ENCODE results near the gene PREB. TPM values are rescaled to one million over a fixed set of nuclear protein-coding genes. Genes with fewer than 3 reads are reported as not detected.

The PREB gene
- total RNA-seq, 2 experiments from 2014 or later: 12.3 to 12.6 TPM

GRCh38 chr2:27149570-27150405 lies 15.4 kb upstream of the PREB start:
- Histone ChIP-seq H3K27ac (ENCODE audit: low read depth in 1 of 2, low read length in 2 of 2) (no peak overlapping the region), H3K4me3 (ENCODE audit: low read length) (no peak overlapping the region), H3K4me1 (ENCODE audit: insufficient read depth, low read length) (no peaks in the 10 kb centered on the region), H3K9me3 (ENCODE audit: control insufficient read depth in 1 of 2, insufficient read depth in 1 of 2, low read length in 2 of 2) (no peaks in the 10 kb centered on the region), H3K27me3 (ENCODE audit: control insufficient read depth in 1 of 2, insufficient read depth in 2 of 2, low read length in 2 of 2) (peaks cover 0 to 4% of the 10 kb centered on the region in 2 experiments), H3K36me3 (ENCODE audit: insufficient read depth, low read length) (no peaks in the 10 kb centered on the region)
- Mint-ChIP-seq H3K27me3 (peaks cover 17% of the 10 kb centered on the region), H3K9me3 (no peaks in the 10 kb centered on the region), H3K4me3 (no peak overlapping the region), H3K36me3 (ENCODE audit: low read depth) (no peaks in the 10 kb centered on the region), H3K4me1 (ENCODE audit: low read depth) (no peaks in the 10 kb centered on the region), H3K27ac (no peak overlapping the region)
- POLR2A ChIA-PET: interaction anchor here (0.6 kb wide), 1 partner anchor 292 kb away, joined by 3 read pairs; no protein-coding TSS in a partner anchor
- DNase-seq: no peak
- CTCF ChIA-PET: no interaction called here
- intact Hi-C loops (cut with DNase I, micrococcal nuclease): loop anchor here in 1 of 2 experiments (5.0 kb wide), 2 partner anchors 37 to 48 kb away; no protein-coding TSS in a partner anchor
- TF ChIP-seq, protein P1, sequence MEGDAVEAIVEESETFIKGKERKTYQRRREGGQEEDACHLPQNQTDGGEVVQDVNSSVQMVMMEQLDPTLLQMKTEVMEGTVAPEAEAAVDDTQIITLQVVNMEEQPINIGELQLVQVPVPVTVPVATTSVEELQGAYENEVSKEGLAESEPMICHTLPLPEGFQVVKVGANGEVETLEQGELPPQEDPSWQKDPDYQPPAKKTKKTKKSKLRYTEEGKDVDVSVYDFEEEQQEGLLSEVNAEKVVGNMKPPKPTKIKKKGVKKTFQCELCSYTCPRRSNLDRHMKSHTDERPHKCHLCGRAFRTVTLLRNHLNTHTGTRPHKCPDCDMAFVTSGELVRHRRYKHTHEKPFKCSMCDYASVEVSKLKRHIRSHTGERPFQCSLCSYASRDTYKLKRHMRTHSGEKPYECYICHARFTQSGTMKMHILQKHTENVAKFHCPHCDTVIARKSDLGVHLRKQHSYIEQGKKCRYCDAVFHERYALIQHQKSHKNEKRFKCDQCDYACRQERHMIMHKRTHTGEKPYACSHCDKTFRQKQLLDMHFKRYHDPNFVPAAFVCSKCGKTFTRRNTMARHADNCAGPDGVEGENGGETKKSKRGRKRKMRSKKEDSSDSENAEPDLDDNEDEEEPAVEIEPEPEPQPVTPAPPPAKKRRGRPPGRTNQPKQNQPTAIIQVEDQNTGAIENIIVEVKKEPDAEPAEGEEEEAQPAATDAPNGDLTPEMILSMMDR (IDR thresholded peaks at IDR 0.05): no peak
- no peak for ATAC-seq (ENCODE audit: poor library complexity)

DNA sequence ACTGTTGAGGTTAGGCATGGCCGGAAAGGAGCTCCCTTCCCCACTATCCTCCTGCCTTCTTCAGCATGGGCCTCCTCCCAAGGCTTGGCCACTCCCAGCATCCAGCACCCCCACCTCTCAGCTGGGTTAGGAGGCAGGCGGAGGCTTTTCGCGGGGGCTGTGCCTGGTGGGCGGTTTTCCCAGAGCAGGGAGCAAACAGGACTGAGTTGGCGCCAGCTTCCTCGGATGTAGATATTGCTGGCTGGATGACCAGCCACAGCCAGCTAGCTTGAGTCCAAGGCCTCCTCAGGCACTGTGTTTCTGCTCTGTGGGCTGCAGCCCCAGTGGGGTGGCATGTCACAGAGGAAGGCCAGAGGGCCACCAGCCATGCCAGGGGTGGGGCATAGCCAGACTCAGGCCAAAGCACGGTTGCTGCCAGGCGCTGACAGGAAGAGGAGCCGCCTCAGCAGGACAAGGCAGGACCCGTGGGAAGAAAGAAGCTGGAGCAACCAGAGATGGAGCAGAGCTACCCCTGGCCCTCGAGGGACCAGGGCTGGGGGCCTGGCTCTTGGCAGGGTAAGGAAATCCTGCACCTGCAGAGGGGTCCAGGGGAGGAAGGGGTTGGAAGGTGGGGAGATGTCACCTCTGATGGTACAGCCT lies 14.5 kb upstream of the PREB start, which contains the start of gene TCF23:
Gene TCF23 (plus strand): TSS at position 204 of the 639 bp plus-strand sequence. CDS start 130 bp downstream, at position 334.
- no peak within 1 kb of the TSS for H3K27ac ChIP-seq (ENCODE audit: low read depth in 1 of 2, low read length in 2 of 2)
- DNase-seq (no peak), ATAC-seq (ENCODE audit: poor library complexity) (no peak)
- H3K27ac Mint-ChIP-seq: no peak within 1 kb of the TSS
- H3K36me3 Mint-ChIP-seq (ENCODE audit: low read depth): no peaks in the 10 kb centered on the region
- H3K4me3 ChIP-seq (ENCODE audit: low read length): no peak within 1 kb of the TSS
- peaks cover 0 to 4% of the 10 kb centered on the region in 2 experiments for H3K27me3 ChIP-seq (ENCODE audit: control insufficient read depth in 1 of 2, insufficient read depth in 2 of 2, low read length in 2 of 2)
- no peaks in the 10 kb centered on the region for H3K9me3 ChIP-seq (ENCODE audit: control insufficient read depth in 1 of 2, insufficient read depth in 1 of 2, low read length in 2 of 2)
- no peak within 1 kb of the TSS for H3K4me3 Mint-ChIP-seq
- TF ChIP-seq, protein P1 (IDR thresholded peaks at IDR 0.05): no peak
- peaks cover 17% of the 10 kb centered on the region for H3K27me3 Mint-ChIP-seq
- CTCF ChIA-PET: no interaction called here
- H3K4me1 ChIP-seq (ENCODE audit: insufficient read depth, low read length): no peaks in the 10 kb centered on the region
- no peaks in the 10 kb centered on the region for H3K36me3 ChIP-seq (ENCODE audit: insufficient read depth, low read length)
- intact Hi-C loops (cut with DNase I, micrococcal nuclease): loop anchor here in 1 of 2 experiments (5.0 kb wide), 1 partner anchor 37 kb away; no protein-coding TSS in a partner anchor
- POLR2A ChIA-PET: no interaction called here
- H3K4me1 Mint-ChIP-seq (ENCODE audit: low read depth): no peaks in the 10 kb centered on the region
- H3K9me3 Mint-ChIP-seq: no peaks in the 10 kb centered on the region

DNA sequence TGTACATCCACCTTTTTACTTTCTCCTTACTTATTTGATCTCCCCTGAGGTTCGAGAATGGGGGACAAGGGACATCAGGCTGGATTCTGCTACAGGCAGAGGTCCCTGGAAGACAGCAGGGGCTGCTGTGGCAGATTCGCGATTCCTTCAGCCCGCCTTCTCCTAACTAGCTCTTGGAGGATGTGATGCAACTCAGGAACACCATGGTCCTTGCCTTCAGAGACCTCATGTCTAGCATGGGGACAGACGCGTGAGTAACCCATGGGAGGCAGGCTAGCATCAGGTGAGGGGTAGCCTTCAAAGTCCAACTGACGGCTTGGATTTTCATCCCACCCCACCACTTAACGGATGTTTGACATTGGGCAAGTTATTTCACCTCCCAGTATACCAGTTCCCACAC lies 13.5 kb upstream of the PREB start:
- Mint-ChIP-seq H3K27me3 (peaks cover 19% of the 10 kb centered on the region), H3K27ac (no peak overlapping the region), H3K4me1 (ENCODE audit: low read depth) (no peaks in the 10 kb centered on the region), H3K36me3 (ENCODE audit: low read depth) (no peaks in the 10 kb centered on the region), H3K9me3 (peaks cover 2% of the 10 kb centered on the region), H3K4me3 (no peak overlapping the region)
- DNase-seq (no peak), ATAC-seq (ENCODE audit: poor library complexity) (no peak)
- Histone ChIP-seq H3K9me3 (ENCODE audit: control insufficient read depth in 1 of 2, insufficient read depth in 1 of 2, low read length in 2 of 2) (no peaks in the 10 kb centered on the region), H3K4me3 (ENCODE audit: low read length) (no peak overlapping the region), H3K4me1 (ENCODE audit: insufficient read depth, low read length) (no peaks in the 10 kb centered on the region), H3K27ac (ENCODE audit: low read depth in 1 of 2, low read length in 2 of 2) (no peak overlapping the region), H3K27me3 (ENCODE audit: control insufficient read depth in 1 of 2, insufficient read depth in 2 of 2, low read length in 2 of 2) (peaks cover 0 to 4% of the 10 kb centered on the region in 2 experiments), H3K36me3 (ENCODE audit: insufficient read depth, low read length) (no peaks in the 10 kb centered on the region)
- TF ChIP-seq, protein P1 (IDR thresholded peaks at IDR 0.05): no peak
- ChIA-PET CTCF (no interaction called here), POLR2A (no interaction called here)
- intact Hi-C loops (cut with DNase I, micrococcal nuclease): loop anchor here in 1 of 2 experiments (5.0 kb wide), 1 partner anchor 36 kb away; no protein-coding TSS in a partner anchor
